Stimulated activated CD8-positive, alpha-beta memory T cell treated with anti-CD3 and anti-CD28 coated beads, Interleukin-4, amount 100 ng/mL, for 1 hour (primary cell): ENCODE results near the gene CDC42BPB.

ENCODE experiments used
- DNase-seq, 2 donors: peaks; one replicate each; pipeline ENCODE4 v3.0.0-alpha.2; 2020; ENCODE audit warnings: low read depth in 2 of 2, low spot score in 1 of 2

CDC42BPB gene

DNA sequence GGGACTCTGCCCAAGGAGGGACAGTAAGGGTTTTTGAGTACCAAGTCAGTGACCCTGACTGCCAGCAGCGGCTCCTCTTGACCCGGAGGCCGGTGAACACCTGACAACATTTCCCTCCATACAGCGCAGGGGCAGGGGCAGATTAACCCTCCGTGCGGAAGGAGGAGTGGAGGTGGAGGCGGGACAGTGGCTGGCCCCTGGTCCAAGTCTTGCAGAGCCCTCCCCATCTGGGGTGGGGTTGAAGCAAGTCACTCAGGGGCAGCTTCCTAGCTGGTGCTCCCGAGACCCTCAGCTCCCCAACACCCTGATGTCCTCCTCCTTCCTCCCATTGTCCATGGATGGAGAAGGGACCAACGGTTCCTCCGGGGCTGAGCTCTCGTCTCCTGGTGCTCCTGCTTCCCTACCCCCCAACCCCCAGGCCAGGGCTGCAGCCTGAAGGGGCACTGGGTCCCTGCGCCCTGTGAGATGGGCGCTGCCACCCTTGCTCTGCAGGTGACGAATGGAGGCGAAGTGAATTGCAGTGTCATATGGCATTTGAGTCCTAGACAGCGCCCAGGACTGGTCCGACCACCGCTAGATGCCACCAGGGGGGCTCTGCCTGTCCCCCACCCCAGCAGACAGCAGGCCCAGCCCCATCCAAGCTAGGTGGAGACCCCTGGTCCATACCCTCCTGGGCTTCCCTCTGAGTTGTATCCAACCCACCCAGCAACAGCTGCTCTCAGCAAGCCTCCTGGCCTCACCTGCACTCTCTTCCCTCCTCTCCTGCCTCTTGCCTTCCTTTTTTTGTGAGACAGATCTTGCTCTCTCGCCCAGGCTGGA lies 141.8 kb downstream of the CDC42BPB start:
- no peak for DNase-seq

DNA sequence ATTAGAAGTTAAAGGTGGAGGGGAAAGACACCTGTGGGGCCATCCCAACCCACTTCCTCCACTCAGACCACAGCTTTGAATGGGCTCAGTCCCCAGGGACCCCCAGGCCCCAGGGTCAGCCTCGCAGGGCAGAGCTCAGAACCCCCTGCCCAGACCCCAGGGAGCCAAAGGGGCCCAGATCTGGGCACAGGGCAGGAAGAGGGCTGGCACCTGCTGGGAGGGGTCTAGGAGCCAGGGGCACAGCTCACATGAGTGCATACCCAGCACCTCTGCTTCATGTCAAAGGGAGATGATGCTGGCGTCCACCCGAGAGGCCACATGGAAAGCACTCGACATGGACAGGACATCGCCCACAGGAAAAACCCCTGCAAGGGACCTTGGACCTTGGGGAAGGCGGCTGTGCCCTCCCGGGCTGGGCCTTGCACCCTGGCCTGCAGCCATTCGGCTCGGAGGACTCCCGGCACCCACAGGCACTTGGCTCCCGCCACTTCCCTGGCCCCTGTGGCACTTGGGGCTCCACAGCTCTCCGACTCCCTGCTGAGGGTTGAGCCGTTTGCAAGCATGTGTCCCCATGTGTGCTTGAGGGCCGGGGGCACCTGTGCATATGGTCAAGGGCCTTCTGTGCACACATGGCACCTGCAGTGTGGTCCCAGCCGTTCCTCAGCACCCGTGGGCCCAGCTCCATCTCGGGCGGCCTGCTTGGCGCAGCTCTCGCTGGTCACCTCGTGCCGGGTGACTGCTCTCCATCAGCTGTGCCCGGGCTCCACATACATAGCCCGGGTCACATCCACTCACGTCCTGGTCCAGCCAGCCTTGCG lies 142.7 kb downstream of the CDC42BPB start:
- DNase-seq = no peak

DNA sequence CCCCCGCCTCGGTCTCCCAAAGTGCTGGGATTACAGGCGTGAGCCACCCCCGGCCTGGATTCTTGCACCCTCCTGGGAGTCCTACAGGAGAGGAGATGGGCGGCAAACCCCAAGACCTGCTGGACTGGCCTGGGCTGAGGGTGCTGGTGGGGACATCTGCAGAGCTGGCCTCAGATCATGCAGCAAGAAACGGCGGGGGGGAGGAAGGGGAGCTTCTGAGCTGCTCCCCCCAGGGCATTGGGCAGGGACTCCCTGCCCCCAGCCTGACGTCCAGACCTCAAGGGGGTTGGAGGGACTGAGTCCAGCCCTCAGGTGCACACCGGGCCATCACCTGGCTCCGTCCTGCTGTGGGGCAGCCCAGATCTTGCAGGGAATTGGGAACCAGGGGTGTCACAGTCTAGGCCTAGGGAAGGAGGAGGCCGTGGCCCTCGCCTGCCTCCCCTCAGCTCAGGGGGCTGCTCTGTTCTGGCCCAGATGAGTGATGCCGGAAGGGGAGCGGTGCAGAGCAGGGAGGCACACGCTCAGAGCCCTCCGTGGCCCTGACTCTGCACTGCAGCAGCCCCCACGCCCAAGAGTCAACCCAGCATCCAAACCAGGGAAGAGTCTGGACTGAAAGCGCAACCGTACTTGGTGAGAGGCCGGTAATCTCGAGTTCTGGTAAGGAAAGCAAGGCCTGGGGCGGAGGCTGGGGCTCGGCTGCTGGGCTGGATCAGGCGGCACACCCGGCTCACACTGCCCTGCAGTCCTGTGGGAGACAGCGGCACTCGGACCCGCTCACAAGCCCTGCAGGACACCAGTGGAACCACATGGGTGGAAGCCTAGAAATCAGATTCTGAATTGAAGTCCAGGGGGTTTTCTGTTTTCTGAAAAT lies 143.8 kb downstream of the CDC42BPB start:
- DNase-seq = no peak

DNA sequence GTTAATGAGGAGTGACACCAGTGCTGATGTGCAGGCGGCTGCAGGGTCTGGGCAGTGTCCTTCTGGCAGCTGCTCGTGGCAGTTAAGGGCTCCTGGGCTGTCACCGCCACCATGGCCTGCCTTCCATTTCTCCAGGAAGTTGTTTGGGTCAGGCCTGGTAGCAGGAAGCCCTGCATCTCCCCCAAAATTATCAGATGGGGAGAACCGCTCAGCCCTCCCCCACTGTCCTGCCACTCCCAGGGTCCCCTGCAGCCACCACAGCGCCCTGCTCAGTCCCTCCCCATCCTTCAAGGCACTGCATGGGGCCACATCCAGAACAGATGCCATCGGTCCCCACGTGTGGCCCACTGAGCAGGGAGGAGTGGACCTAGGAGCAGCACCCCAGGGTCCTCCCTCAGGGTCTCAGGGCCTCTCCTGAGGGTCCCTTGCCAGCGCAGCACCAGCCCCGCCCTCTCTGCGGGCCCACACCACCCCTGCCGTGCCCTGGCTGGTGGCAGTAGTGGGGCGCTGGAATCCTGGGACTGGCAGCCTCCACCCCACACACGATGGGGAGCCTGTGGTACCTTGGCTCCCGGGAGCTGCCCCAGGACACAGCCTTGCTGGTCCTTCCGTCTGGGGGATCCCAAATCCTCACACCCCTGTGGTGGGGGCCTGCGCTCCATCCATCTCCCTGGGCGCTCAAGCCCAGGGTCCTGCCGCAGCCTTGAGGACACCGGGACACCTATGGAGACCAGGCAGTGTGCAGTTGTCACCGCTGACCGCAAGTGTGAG lies 145.2 kb downstream of the CDC42BPB start:
- DNase-seq = no peak

DNA sequence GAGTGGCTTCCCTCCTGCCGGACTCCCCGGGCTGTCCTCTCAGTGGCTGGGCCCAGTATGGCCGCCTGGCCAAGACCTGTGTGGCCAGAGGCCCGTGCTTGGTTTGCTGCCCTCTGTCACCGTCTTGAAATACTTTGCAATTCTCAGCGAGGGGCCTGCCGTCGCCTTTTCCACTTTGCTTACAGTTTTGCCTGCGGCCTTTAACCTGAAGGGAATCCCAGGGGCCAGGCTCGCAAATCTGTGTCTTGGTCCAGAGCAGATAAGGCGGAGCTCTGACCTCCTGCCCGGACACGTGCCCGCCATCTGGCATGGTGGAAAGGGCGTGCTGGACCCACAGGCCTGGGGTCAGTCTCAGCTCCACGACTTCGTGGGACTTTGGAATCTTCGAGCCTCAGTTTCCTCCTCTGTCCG lies 145.8 kb downstream of the CDC42BPB start:
- no peak for DNase-seq

DNA sequence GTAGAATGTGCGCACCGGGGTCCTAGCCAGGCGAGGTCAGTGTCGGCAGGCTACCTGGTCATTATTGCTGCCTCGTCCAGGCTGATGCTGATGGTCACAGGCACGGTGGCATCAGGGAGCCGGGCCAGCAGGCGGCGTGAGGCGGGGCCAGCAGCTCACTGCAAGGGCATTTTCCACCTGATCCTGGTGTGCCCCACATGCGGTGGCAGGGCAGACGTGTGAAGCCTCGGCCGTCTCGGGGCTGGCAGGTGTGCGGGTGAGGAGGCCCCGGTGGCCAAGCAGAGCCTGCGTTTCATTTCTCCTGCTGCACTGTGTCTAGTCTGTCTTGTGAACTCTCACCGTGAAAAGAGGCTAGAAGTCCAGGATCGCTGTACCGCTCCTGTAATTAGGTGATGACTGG lies 146.9 kb downstream of the CDC42BPB start:
- DNase-seq = no peak

DNA sequence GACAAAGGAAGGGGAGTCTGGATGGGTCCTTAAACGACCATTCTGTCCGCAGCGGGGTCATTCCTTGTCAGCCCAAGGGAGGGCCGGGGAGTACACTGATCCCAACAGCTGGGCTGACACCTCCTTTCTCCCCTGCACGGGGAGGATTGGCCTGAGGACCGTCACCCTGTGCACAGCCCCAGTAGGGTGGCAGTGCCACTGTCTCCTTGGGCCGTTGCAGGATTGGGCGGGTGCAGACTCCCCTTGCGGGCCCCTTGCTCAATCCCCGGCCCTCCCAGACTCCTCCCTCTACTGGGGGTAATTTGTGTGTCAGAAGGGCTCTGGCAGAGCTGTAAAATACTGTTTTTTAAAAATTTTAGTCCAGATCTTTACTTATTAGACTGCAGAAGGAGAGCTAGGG lies 147.4 kb downstream of the CDC42BPB start:
- DNase-seq = no peak

DNA sequence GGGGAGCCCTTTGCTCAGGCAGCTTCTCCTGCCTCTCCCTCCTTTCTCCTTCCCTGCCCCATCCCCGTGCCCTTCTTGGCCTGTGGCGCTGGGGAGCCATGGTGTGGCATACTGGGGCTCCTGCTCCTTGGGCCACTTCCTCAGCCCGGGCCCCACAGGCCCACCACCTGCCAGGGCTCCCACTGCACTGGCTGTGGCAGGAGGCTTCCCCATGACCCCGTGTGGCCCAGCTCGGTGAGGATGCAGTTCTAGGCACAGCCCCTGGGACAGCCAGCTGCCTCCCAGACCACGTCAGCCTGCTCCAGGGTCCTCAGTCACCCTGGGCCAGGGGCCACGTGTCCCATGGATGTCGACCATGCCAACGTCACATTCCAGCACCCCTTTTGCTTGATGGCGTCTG lies 147.9 kb downstream of the CDC42BPB start:
- DNase-seq = no peak

DNA sequence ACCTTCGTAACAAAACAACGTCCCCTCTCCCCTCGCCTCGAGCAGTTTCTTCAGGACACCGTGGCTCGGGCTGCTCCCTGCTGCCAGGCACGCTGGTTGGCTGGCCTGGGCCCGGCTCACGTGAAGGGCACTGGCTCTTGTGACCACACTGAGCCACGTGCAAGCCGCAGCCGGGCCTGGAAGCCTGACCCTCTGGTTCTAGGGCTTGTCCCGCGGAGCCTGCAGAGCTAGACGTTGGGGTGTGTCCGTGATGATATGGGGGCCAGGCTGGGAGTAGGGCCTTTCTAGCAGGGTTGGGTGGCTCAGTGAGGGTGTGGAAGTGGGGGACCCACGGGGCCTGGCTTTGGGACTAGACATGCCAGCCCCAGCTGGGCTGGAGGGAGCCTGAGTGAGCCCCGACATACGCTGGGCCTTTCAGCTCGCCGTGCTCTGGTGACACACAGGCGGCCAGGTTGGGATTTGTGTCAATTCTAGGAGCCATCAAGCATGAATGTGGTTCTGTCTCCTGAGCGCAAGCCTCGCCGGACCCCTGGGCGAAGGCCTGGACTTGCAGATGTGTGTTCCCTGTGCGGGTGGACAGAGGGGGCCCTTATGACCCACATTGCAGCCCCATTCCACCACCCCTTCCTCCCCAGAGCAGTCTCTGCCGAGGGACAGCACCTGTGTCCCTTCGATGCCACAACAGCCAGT lies 148.4 kb downstream of the CDC42BPB start:
- DNase-seq = no peak

DNA sequence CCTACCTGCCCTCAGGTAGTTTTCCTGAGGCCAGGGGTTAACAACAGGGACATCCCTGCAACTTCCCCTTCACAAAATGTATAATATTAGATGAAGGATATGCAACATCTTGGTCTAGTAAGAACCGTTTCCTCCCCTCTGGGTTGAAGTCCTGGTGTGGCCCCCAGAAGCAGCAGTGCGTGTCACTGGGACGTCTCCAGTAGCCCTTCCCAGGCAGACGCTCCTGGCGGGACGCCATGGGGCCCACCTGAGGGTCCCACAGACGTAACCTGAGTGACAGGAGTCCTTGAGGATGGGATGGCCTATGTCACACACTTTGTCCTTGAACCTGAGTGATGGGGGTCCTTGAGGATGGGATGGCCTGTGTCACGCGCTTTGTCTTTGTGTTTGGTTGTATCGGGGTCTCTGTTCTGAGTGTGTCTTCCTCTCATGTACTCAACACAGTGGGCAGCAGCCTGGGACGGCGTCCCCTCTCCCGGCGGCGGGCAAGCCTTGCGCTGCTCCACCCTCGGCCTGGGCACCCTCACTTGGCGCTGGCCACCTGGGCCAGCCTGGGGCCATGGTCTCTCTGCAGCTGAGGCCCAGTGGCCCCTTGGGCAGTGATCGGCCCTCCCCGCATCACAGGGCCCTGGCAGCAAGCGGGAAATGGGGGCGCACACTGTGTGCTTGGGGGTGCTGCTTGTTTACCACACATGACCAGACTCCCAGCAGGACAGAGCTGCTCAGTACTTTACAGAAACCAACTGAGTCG lies 149.2 kb downstream of the CDC42BPB start:
- DNase-seq = no peak

DNA sequence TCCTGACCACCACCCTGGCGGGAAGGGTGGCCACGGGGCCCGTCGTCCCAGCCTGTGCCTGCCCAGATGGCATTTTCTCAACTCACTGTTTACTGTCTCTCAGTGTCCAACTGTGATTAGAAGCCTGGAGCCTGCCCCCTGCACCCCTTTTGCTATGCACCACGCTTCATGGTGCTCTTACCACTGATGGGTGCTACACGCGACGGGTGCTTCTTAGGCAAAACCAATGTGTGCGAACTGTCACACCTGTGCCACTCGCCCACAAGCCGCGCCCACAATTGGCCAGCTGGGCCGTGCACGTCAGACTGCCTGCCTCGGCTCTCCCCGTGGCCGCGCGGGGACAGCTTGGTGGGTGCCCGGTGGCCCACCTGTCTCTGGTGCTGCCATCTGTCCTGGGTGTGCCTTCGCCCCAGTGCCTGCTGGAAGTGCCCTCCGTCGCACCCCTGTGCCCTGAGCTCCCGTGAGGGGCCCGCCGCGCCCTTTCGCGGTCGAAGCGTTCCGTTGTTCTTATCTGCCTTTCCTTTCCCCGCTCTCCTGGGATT lies 150.0 kb downstream of the CDC42BPB start:
- DNase-seq = no peak

DNA sequence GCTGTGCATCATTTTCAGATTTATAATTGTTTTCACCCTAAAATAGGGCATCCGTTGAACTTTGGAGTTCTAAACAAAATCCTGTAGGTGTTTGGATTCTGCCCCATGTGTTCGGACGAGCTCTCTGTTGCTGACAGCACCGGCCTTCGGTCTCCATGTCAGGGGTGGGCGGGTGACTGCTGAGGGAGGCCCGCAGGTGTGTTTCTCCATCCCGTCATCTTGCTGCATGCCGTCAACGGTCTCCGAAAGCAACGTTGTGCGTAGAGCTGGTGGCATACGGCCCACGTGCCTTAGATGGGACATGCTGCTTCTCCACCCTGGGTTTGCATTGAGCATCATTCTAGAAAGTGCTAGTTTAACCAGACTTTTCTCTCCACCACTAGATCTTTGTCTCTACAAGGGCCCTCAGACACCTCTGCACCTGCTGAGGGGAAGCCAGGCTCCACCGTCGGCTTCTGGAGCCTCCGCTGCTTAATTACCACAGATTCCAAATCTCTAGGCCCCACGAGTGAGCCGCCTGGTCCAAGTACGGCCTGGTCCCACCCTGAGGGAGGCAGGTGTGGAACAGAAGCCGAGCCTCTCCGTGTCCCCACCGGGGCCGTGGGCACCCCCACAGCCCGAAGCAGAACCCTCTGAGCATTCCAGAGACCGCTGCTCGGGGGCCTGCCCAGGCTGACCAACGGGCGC lies 150.6 kb downstream of the CDC42BPB start:
- no peak for DNase-seq

DNA sequence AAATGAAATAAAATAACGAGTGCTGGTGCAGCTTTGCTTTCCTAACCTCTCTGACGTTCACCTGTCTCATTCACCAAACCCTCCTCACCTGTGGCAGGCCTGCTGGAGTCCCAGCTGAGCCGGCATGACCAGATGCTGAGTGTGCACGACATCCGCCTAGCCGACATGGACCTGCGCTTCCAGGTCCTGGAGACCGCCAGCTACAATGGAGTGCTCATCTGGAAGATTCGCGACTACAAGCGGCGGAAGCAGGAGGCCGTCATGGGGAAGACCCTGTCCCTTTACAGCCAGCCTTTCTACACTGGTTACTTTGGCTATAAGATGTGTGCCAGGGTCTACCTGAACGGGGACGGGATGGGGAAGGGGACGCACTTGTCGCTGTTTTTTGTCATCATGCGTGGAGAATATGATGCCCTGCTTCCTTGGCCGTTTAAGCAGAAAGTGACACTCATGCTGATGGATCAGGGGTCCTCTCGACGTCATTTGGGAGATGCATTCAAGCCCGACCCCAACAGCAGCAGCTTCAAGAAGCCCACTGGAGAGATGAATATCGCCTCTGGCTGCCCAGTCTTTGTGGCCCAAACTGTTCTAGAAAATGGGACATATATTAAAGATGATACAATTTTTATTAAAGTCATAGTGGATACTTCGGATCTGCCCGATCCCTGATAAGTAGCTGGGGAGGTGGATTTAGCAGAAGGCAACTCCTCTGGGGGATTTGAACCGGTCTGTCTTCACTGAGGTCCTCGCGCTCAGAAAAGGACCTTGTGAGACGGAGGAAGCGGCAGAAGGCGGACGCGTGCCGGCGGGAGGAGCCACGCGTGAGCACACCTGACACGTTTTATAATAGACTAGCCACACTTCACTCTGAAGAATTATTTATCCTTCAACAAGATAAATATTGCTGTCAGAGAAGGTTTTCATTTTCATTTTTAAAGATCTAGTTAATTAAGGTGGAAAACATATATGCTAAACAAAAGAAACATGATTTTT lies 151.9 kb downstream of the CDC42BPB start:
- DNase-seq = no peak

DNA sequence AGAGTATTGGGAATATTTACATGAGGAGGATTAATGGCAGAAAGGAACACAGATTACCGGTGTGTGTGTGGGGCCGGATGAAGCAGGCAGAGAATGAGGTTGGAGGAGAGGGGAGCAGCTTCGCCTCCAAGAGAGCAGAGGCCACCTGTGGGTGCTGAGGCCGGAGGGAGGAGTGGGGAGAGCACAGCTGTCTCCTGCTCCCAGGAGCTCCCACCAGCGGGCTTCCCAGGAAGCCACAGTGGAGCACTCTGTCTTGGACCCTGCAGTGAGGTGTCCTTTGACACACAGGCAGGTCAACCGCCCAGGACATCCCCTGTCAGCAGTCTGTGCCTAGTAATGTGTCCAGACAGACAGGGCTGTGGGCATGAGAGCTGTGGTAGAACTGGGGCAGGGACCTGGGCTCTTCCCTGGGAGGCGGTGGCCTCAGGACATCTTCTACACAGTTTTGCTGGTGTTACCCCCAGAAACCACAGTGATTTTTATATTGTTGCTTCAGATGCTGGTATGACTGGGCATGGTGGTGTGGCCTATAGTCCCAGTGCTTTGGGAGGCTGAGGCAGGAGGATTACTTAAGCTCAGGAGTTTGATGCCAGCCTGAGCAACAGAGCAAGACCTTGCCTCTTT lies 153.3 kb downstream of the CDC42BPB start:
- DNase-seq = no peak

DNA sequence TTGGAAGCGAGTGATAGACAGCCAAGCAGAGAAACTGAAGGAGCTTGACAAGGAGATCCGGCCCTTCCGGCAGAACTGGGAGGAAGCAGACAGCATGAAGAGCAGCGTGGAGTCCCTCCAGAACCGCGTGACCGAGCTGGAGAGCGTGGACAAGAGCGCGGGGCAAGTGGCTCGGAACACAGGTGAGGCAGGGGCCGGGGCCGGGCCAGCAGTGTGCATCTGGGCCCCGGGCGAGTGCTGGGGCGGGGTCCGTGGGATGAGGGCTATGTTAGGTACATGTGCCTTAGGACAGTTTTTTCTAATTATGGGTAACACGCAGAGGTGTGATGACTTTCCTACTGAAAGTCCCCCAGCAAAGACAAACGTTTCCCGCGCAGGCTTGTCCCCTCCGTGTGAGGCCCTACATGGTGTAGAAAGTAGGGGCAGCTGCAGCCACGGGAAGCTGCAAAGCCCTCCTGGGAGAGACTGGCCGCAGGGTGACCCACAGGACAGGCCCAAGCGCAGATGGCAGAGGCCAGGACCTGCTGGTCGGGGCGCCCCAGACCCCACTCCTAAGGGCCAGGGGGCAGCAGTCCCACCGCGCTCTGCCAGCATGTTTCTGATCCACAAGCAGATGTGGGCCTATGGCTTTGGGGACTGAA lies 154.0 kb downstream of the CDC42BPB start:
- no peak for DNase-seq

DNA sequence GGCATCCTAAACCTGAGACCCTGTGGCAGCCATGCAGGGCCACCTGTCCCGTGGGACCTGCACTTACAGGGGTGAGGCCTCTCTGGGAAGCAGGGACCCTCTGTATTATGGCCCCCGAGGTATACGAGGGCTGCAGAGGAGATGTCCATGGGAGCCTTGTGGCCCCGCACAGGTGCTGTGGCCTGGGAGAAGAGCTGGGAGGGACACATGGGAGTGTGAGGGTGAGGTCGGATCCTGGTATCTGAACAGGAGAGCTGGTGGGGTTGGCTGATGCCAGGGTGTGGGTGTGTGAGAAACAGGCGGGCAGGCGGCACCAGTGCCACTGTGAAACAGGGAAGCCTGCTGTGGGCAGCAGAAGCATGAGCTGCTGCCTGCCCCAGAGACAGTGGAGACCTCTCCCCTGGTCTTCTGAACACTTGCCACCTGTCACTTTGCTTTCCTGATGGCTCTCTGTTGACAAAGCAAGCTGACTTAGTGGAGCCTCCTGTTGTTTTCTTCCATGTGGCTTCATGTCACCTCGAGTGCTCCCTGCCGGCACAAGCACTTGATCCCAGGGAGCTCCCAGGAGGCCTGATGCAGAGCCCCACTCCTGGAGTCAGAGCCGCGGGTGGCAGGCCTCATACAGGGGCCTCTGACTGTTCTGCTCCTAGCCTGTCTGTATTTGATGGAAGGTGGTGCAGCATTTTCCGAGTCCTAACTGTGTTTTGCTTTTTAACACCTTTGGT lies 154.7 kb downstream of the CDC42BPB start:
- DNase-seq = no peak
